Epithelial cell of proximal tubule (primary cell): ENCODE data around the gene NTM. TPM values are rescaled to one million over a fixed set of nuclear protein-coding genes. Genes with fewer than 3 reads are reported as not detected.

Source experiments
- DNase-seq: peaks from one replicate; pipeline ENCODE4 v3.0.0-alpha.2; 2011; ENCODE audit warnings: low read depth
- H3K4me3 ChIP-seq: 2 replicates; pipeline ENCODE4 v1.5.1; 2011; ENCODE audit warnings: low read depth, mild to moderate bottlenecking, low read length
- total RNA-seq: library from RNA; depleted of rRNA; stranded (reverse); fragments of >200 nt; gene quantifications from 2 replicates; pipeline ENCODE4 v1.2.3, GENCODE V29; 2015
- TF ChIP-seq, protein P1 (sequence below): conservative IDR thresholded peaks from 2 replicates; pipeline ENCODE4 v1.5.1; 2012; ENCODE audit warnings: low read depth, mild to moderate bottlenecking, low read length

Gene NTM
- total RNA-seq, 1 donor from 2014 or later, result 5.3 TPM

DNA sequence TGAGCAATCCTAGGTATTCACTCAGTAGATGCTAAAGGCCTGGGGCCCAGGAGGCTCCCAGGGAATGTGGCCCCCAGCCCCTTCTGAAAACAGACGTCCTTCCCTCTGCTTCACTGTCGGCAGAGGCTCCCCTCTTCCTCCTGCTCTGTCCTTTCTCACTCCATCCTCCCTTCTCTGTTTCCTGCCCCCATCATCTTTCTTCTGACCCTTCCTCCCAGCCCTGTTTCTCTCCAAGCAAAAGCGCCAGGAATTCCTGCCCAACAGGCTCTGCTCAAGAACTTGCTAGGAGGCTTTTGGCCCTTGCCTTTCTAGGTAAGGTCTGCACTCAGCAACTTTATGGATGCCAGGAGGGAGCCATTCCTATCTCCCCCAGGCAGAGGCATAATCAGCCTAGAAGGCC, 300.5 kb downstream of the NTM start:
- TF ChIP-seq, protein P1, sequence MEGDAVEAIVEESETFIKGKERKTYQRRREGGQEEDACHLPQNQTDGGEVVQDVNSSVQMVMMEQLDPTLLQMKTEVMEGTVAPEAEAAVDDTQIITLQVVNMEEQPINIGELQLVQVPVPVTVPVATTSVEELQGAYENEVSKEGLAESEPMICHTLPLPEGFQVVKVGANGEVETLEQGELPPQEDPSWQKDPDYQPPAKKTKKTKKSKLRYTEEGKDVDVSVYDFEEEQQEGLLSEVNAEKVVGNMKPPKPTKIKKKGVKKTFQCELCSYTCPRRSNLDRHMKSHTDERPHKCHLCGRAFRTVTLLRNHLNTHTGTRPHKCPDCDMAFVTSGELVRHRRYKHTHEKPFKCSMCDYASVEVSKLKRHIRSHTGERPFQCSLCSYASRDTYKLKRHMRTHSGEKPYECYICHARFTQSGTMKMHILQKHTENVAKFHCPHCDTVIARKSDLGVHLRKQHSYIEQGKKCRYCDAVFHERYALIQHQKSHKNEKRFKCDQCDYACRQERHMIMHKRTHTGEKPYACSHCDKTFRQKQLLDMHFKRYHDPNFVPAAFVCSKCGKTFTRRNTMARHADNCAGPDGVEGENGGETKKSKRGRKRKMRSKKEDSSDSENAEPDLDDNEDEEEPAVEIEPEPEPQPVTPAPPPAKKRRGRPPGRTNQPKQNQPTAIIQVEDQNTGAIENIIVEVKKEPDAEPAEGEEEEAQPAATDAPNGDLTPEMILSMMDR, result no peak
- no peak for DNase-seq
- no peak overlapping the region for H3K4me3 ChIP-seq

DNA sequence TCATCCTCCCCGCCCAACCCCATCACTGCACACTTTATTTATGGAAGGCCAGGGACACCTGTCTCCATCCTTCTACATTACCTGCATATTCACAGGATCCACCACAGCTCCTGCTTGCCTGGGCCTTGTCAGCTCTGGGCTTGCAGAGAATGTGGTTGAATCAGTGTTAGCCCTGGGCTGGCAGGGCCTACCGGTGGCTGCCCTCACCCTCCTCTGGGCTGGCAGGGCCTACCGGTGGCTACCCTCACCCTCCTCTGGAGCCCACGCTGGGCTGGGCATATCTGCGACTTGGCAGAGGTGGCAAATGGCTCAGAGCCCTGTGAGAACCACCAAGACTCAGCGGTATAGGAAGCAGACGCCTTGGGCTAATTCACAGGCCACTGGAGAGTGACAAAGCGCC, 300.9 kb downstream of the NTM start:
- no peak for DNase-seq
- TF ChIP-seq, protein P1, result no peak
- no peak overlapping the region for H3K4me3 ChIP-seq

DNA sequence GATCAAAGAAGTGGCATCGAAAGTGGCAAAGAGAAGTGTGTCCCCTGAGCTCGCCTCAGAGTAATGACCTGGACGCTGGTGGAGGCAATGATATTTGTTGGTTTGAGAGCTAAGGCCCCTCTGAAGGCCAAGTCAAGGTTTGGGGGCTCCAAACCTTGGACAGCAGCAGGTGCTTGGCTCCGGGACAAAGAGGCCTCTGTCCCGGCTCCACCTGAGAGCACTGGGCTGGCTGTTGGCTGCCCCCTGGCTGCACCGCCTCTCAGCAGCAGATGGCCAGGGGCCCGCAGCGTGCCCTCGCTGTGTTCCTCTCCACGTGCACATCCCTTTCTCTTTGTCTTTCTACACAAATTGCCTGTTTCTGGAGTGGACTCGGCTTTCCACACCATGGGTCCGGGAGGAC, 301.3 kb downstream of the NTM start:
- TF ChIP-seq, protein P1, result peak; percentile 14
- no peak overlapping the region for H3K4me3 ChIP-seq
- no peak for DNase-seq

DNA sequence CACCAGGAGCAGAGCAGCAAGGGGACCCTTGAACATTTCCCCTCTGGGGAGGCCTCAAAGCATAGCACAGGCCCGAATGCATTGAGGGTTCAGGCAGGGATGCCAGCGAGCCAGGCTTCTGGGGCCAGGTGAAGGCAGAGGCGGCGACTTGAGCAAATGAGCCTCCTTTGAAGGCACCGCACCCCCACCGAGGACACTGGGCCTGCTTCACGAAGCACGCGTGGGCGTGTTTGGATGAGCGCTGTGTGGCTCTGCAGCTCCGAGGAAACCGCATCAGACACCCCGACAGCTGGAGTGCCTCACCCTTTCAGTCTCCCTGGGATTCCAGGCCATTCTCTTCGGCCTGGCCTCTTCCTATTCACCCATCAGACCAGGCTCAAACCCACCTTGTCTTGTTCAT, 301.8 kb downstream of the NTM start:
- TF ChIP-seq, protein P1, result no peak
- H3K4me3 ChIP-seq, result no peak overlapping the region
- no peak for DNase-seq

DNA sequence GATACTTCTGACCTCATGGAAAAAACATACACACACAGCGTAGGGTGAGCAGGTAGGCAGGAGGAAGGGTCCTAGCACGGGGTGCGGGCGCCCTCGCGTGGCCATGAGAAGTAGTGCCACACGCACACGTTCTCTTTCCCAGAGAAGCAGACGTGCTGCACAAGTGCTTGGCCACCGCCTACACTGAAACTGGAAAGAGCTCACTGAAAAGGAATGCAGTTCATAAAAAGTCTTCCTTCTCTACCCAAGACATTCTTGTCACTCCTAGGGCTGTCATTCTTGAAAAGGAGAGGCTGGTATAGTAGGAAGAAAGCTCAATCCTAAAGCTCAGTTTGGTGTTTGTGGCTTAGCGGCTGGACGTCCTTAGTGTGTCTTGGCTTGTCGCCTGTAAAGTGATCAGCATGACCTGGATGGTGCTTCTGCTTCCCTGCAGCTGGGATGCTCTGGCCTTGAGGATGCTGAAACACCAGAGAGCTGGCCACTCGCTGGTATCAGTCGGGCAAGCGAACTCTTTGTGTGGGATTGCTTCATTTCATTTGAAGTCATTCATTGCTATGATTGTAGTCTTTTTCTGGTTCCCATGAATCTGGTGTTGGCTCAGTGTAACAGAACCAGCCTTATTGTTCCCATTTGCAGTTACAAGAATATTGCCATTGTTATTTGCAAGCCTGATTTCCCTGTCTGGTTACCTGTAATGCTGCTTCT, 303.8 kb downstream of the NTM start:
- TF ChIP-seq, protein P1, result peak; percentile 95
- no peak for DNase-seq
- H3K4me3 ChIP-seq, result no peak overlapping the region

DNA sequence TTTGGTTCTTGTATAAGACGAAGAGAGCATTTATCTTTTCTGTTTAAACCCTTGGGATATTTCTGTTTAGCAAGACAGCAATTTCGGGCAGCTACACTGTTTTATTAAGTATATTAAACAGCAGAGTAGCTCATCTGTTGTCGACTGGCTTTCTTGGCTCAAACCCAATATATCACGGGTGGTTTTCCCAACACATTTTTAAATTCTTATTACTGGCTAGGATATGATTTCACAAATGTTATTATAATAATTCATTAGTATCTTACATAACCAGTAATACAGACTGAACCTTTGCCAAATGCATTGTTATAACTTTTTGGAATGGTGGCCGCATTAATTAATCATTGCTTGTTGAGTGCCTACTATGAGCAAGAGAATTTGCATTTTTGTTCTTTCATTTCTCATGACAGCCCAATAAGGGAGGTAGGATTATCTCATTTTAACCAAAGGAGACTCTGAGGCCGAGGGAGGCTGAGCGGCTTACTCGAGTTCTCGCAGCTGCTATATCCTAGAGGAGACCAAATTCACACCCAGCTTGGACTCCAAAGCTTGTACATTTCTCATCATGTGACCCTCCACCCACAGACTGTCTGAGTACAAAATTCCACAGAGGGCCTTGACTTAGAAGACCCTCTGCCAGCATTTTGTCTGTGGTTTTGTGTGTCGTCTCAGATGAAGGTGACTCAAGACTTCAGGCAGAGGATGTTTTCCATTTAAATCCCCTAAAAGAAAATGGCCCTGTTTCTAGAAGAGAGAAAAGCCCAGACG, 304.9 kb downstream of the NTM start:
- no peak for DNase-seq
- TF ChIP-seq, protein P1, result no peak
- no peak overlapping the region for H3K4me3 ChIP-seq
